H9 (cell line): ENCODE results near the gene VDAC2. TPM values are rescaled to one million over a fixed set of nuclear protein-coding genes. Genes with fewer than 3 reads are reported as not detected.

Experiments used
- DNase-seq: peaks from one replicate; pipeline ENCODE4 v3.0.0-alpha.2; 2017
- H2AFZ ChIP-seq: one replicate; pipeline ENCODE4 v1.6.1; 2013; ENCODE audit warnings: mild to moderate bottlenecking, low read length, control low read depth, moderate library complexity
- H2AK5ac ChIP-seq: 2 replicates; pipeline ENCODE4 v1.6.1; 2013; ENCODE audit warnings: low read length, control low read depth, mixed read lengths; ENCODE audit not compliant: insufficient read length
- H2BK120ac ChIP-seq: one replicate; pipeline ENCODE4 v1.6.1; 2013; ENCODE audit warnings: low read depth, mild to moderate bottlenecking, low read length, control low read depth, inconsistent platforms; ENCODE audit not compliant: poor library complexity, severe bottlenecking
- H2BK12ac ChIP-seq: 2 replicates; pipeline ENCODE4 v1.6.1; 2013; ENCODE audit warnings: low read length, control low read depth, mixed read lengths, low read depth; ENCODE audit not compliant: insufficient read length
- H2BK15ac ChIP-seq: 2 replicates; pipeline ENCODE4 v1.6.1; 2013; ENCODE audit warnings: low read depth, low read length, control low read depth
- H2BK20ac ChIP-seq: one replicate; pipeline ENCODE4 v1.6.1; 2013; ENCODE audit warnings: low read depth, mild to moderate bottlenecking, low read length, control low read depth, inconsistent platforms; ENCODE audit not compliant: poor library complexity, severe bottlenecking
- H2BK5ac ChIP-seq: 2 replicates; pipeline ENCODE4 v1.6.1; 2013; ENCODE audit warnings: low read length, control low read depth, mixed read lengths; ENCODE audit not compliant: insufficient read length
- H3K14ac ChIP-seq: 2 replicates; pipeline ENCODE4 v1.6.1; 2013; ENCODE audit warnings: low read length, control low read depth; ENCODE audit not compliant: insufficient read depth
- H3K18ac ChIP-seq: 2 replicates; pipeline ENCODE4 v1.6.1; 2013; ENCODE audit warnings: low read depth, mild to moderate bottlenecking, mixed read lengths, low read length, control low read depth; ENCODE audit not compliant: insufficient read length
- H3K23ac ChIP-seq: 2 replicates; pipeline ENCODE4 v1.6.1; 2013; ENCODE audit warnings: low read length, control low read depth, mixed read lengths, low read depth; ENCODE audit not compliant: insufficient read length
- H3K23me2 ChIP-seq: 2 replicates; pipeline ENCODE4 v1.6.1; 2013; ENCODE audit warnings: low read depth, mild to moderate bottlenecking, mixed read lengths, low read length, control low read depth; ENCODE audit not compliant: insufficient read length, poor library complexity, severe bottlenecking
- H3K27ac ChIP-seq: 2 replicates; pipeline ENCODE4 v1.5.1; 2013; ENCODE audit warnings: low read length, control low read depth, mixed read lengths, low read depth; ENCODE audit not compliant: insufficient read length
- H3K27me3 ChIP-seq: 2 replicates; pipeline ENCODE4 v1.6.1; 2013; ENCODE audit warnings: low read length, control low read depth, inconsistent platforms; ENCODE audit not compliant: insufficient read depth
- H3K4ac ChIP-seq: 2 replicates; pipeline ENCODE4 v1.6.1; 2013; ENCODE audit warnings: low read depth, mild to moderate bottlenecking, control low read depth, inconsistent platforms, low read length, moderate library complexity
- H3K4me1 ChIP-seq: 2 replicates; pipeline ENCODE4 v1.6.1; 2013; ENCODE audit warnings: low read length, control low read depth, inconsistent platforms; ENCODE audit not compliant: insufficient read depth
- H3K4me2 ChIP-seq: 2 replicates; pipeline ENCODE4 v1.6.1; 2013; ENCODE audit warnings: low read length, control low read depth, mixed read lengths; ENCODE audit not compliant: insufficient read length, insufficient read depth
- H3K56ac ChIP-seq: 2 replicates; pipeline ENCODE4 v1.6.1; 2013; ENCODE audit warnings: low read depth, mild to moderate bottlenecking, mixed read lengths, low read length, control low read depth; ENCODE audit not compliant: insufficient read length
- H3K79me1 ChIP-seq: 2 replicates; pipeline ENCODE4 v1.6.1; 2013; ENCODE audit warnings: low read depth, mild to moderate bottlenecking, moderate library complexity, low read length, control low read depth, inconsistent platforms; ENCODE audit not compliant: insufficient read depth, poor library complexity, severe bottlenecking
- H3K79me2 ChIP-seq: 2 replicates; pipeline ENCODE4 v1.6.1; 2013; ENCODE audit warnings: low read length, control low read depth, inconsistent platforms; ENCODE audit not compliant: insufficient read depth
- H3K9ac ChIP-seq: 2 replicates; pipeline ENCODE4 v1.6.1; 2013; ENCODE audit warnings: low read length, control low read depth, mixed read lengths; ENCODE audit not compliant: insufficient read length; ENCODE audit errors: extremely low read depth
- H3K9me3 ChIP-seq: one replicate; pipeline ENCODE4 v1.6.1; 2013; ENCODE audit warnings: low read depth, low read length, inconsistent platforms; ENCODE audit not compliant: control insufficient read depth
- H3T11ph ChIP-seq: one replicate; pipeline ENCODE4 v1.6.1; 2013; ENCODE audit warnings: mild to moderate bottlenecking, low read length, control low read depth, inconsistent platforms
- H4K20me1 ChIP-seq: one replicate; pipeline ENCODE4 v1.6.1; 2013; ENCODE audit not compliant: control insufficient read depth, insufficient read length, insufficient read depth
- H4K5ac ChIP-seq: 2 replicates; pipeline ENCODE4 v1.6.1; 2013; ENCODE audit warnings: low read depth, mild to moderate bottlenecking, mixed read lengths, low read length, control low read depth; ENCODE audit not compliant: insufficient read length
- H4K8ac ChIP-seq: replicated peaks from 2 replicates; pipeline ENCODE4 v1.6.1; 2013; ENCODE audit warnings: low read length, control low read depth, mixed read lengths, low read depth; ENCODE audit not compliant: insufficient read length
- H4K91ac ChIP-seq: 2 replicates; pipeline ENCODE4 v1.6.1; 2013; ENCODE audit warnings: low read depth, mild to moderate bottlenecking, moderate library complexity, mixed read lengths, low read length, control low read depth; ENCODE audit not compliant: insufficient read length
- H3K27ac Mint-ChIP-seq, 3 experiments: 2 replicates in 2 of 3; 3 replicates in 1 of 3; pipeline ENCODE4 v1.8.0; 2020 to 2021; ENCODE audit warnings: mixed read lengths in 3 of 3, mild to moderate bottlenecking in 1 of 3, moderate library complexity in 1 of 3
- H3K27me3 Mint-ChIP-seq: 2 replicates; pipeline ENCODE4 v1.8.0; 2021; ENCODE audit warnings: low read depth, mild to moderate bottlenecking, moderate library complexity, mixed read lengths
- H3K36me3 Mint-ChIP-seq, 3 experiments: 2 replicates in 2 of 3; 3 replicates in 1 of 3; pipeline ENCODE4 v1.8.0; 2020 to 2021; ENCODE audit warnings: low read depth in 3 of 3, mixed read lengths in 3 of 3; ENCODE audit not compliant: insufficient read depth in 1 of 3
- H3K4me1 Mint-ChIP-seq, 2 experiments: 2 replicates each; pipeline ENCODE4 v1.8.0; 2020; ENCODE audit warnings: mixed read lengths in 2 of 2
- H3K4me3 Mint-ChIP-seq, 2 experiments: 2 replicates in 1 of 2; 3 replicates in 1 of 2; pipeline ENCODE4 v1.8.0; 2020 to 2021; ENCODE audit warnings: mild to moderate bottlenecking in 2 of 2, mixed read lengths in 2 of 2, moderate library complexity in 1 of 2
- H3K9me3 Mint-ChIP-seq, 2 experiments: 2 replicates in 1 of 2; 3 replicates in 1 of 2; pipeline ENCODE4 v1.8.0; 2020; ENCODE audit warnings: mild to moderate bottlenecking in 2 of 2, mixed read lengths in 2 of 2, moderate library complexity in 1 of 2
- CTCF ChIP-seq: fragments of 200-600 bp; sonication (generic); conservative IDR thresholded peaks from 3 replicates; pipeline ENCODE4 v1.8.0; 2021; ENCODE audit warnings: antibody characterized with exemption, mild to moderate bottlenecking
- WGBS: extraction: QIAGEN DNeasy Blood & Tissue Kit; methylation state at CpG from one replicate; pipeline ENCODE4 v1.1.7; 2013; ENCODE audit warnings: missing lambda C conversion rate, low lambda C conversion rate, mixed read lengths; ENCODE audit not compliant: insufficient read length; ENCODE audit errors: extremely low coverage; 5-methylcytosine and 5-hydroxymethylcytosine counted together
- total RNA-seq: library from RNA; stranded (reverse); gene quantifications from 2 replicates; pipeline ENCODE4 v1.2.1, GENCODE V29; 2021

The VDAC2 gene
- total RNA-seq, 1 experiment from 2014 or later, result 271 TPM

- Mint-ChIP-seq H3K9me3 (no peaks in the 10 kb centered on the region), H3K36me3 (peaks cover 48 to 85% (median 79%) of the 10 kb centered on the region in 3 experiments), H3K4me1 (peaks cover 54 to 58% of the 10 kb centered on the region in 2 experiments), H3K27me3 (no peaks in the 10 kb centered on the region), H3K27ac (peak overlapping the region; percentile 12 to 98 (median 78); a peak in 3 of 7 replicates), H3K4me3 (no peak overlapping the region)
- no CpG with 5 or more reads among the region's 4 CpGs for WGBS
- Histone ChIP-seq H3K9ac (no peak overlapping the region), H3K23me2 (peaks cover 2% of the 10 kb centered on the region), H3K79me1 (no peaks in the 10 kb centered on the region), H3K18ac (no peak overlapping the region), H2AK5ac (no peak overlapping the region), H2BK12ac (no peak overlapping the region), H3K4me1 (peaks cover 8% of the 10 kb centered on the region; the same call in 1 of the 2 replicates), H2BK120ac (no peak overlapping the region), H3K27ac (peak overlapping the region; percentile 6), H4K91ac (no peak overlapping the region), H3K27me3 (no peaks in the 10 kb centered on the region), H4K5ac (no peak overlapping the region), H4K20me1 (no peaks in the 10 kb centered on the region), H3K4ac (no peak overlapping the region), H3K14ac (no peak overlapping the region), H3K9me3 (no peaks in the 10 kb centered on the region), H2BK5ac (no peak overlapping the region), H3K56ac (no peak overlapping the region), H2BK20ac (no peak overlapping the region), H3K4me2 (no peak overlapping the region), H3T11ph (no peak overlapping the region), H2BK15ac (no peak overlapping the region), H3K23ac (no peak overlapping the region), H3K79me2 (peaks cover 8% of the 10 kb centered on the region; the same call in 1 of the 2 replicates), H4K8ac (no peak overlapping the region), H2AFZ (no peak overlapping the region)
- DNase-seq, result no peak
- TF ChIP-seq CTCF, result no peak
Observed at GRCh38 chr10:75228834-75229233, 18.2 kb downstream of the VDAC2 start.
